Activated CD8-positive, alpha-beta memory T cell treated with anti-CD3 and anti-CD28 coated beads, Interleukin-2, amount 50 U/mL, for 48 hours (primary cell): ENCODE data around the gene ARHGAP9.
"Not testable (repeated sequence)": the region's sequence is repeated elsewhere in the genome, so short reads cannot be mapped to it uniquely, and the experiment has no call there.

Experiments
- DNase-seq: peaks from one replicate; pipeline ENCODE4 v3.0.0-alpha.2; 2020

ARHGAP9 gene

GRCh38 chr12:57517187-57517586 lies 37.5 kb upstream of the ARHGAP9 start:
- no peak for DNase-seq

GRCh38 chr12:57516617-57517153 lies 37.0 kb upstream of the ARHGAP9 start:
- DNase-seq: no peak

GRCh38 chr12:57515934-57516541 lies 36.4 kb upstream of the ARHGAP9 start:
- no peak for DNase-seq

GRCh38 chr12:57515408-57515933 lies 35.8 kb upstream of the ARHGAP9 start:
- DNase-seq: no peak

GRCh38 chr12:57514720-57515407 lies 35.2 kb upstream of the ARHGAP9 start:
- DNase-seq: no peak

- DNase-seq: not testable (repeated sequence)
Observed at GRCh38 chr12:57514246-57514645, 34.6 kb upstream of the ARHGAP9 start.

- DNase-seq: not testable (repeated sequence)
Observed at GRCh38 chr12:57513677-57514076, 34.0 kb upstream of the ARHGAP9 start.

GRCh38 chr12:57513266-57513665 lies 33.6 kb upstream of the ARHGAP9 start:
- DNase-seq: no peak

- DNase-seq: no peak
Observed at GRCh38 chr12:57512665-57513064, 33.0 kb upstream of the ARHGAP9 start.

- DNase-seq: no peak
Observed at GRCh38 chr12:57511588-57512325, 32.1 kb upstream of the ARHGAP9 start.

- no peak for DNase-seq
Observed at GRCh38 chr12:57511161-57511560, 31.5 kb upstream of the ARHGAP9 start.

GRCh38 chr12:57507796-57508195 lies 28.1 kb upstream of the ARHGAP9 start:
- DNase-seq: not testable (repeated sequence)

- not testable (repeated sequence) for DNase-seq
Observed at GRCh38 chr12:57506541-57506940, 26.9 kb upstream of the ARHGAP9 start.

- DNase-seq: not testable (repeated sequence)
Observed at GRCh38 chr12:57502311-57502969, 22.8 kb upstream of the ARHGAP9 start.

GRCh38 chr12:57500213-57500612 lies 20.5 kb upstream of the ARHGAP9 start:
- no peak for DNase-seq

GRCh38 chr12:57498571-57498970 lies 18.9 kb upstream of the ARHGAP9 start:
- DNase-seq: no peak

- no peak for DNase-seq
Observed at GRCh38 chr12:57498132-57498502, 18.5 kb upstream of the ARHGAP9 start.

- DNase-seq: no peak
Observed at GRCh38 chr12:57497223-57498131, 17.8 kb upstream of the ARHGAP9 start.

- DNase-seq: no peak
Observed at GRCh38 chr12:57496822-57497221, 17.2 kb upstream of the ARHGAP9 start.

- DNase-seq: not testable (repeated sequence)
Observed at GRCh38 chr12:57495051-57495701, 15.5 kb upstream of the ARHGAP9 start.
